Lower leg skin (tissue), 3 donors: ENCODE results near the gene FBXO17.

Experiments
- CTCF ChIP-seq, 3 donors: fragments of 450-650 bp; IDR thresholded peaks; one replicate each; pipeline ENCODE4 v1.5.1; 2016; ENCODE audit warnings: antibody characterized with exemption in 3 of 3, mild to moderate bottlenecking in 3 of 3, moderate library complexity in 2 of 3
- POLR2A ChIP-seq, 2 donors: fragments of 450-650 bp; IDR thresholded peaks; one replicate each; pipeline ENCODE4 v1.6.1; 2016 to 2017; ENCODE audit warnings: antibody characterized with exemption in 2 of 2, mild to moderate bottlenecking in 1 of 2, moderate library complexity in 1 of 2

DNA sequence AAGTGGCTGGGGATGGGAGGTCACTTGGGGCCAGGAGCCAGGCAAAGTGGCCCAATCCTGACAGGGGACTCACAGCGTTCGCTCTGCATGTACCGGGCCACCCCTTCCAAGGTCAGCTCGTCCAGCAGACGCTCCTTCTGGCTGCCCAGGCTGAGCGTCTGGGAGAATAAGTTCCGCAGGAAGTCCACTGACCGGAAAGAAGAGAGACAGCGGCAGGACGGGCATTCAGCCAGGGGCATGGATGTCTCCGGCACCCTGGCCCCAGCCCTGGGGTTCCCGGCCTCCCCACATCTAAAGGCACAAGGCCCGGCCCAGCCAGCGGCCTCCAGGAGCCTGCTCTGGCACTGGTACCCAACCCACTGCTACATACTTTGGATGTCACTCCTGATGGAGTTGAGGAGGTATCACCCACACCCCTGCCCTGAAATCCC, 82.2 kb downstream of the FBXO17 start:
- no peak for TF ChIP-seq CTCF (IDR thresholded peaks at IDR 0.05)
- TF ChIP-seq POLR2A (IDR thresholded peaks at IDR 0.05), result no peak
